PC-9 (cell line): ENCODE results near the gene NAA10. TPM values are rescaled to one million over a fixed set of nuclear protein-coding genes. Genes with fewer than 3 reads are reported as not detected.

Source experiments
- BruUV-seq: library from RNA; stranded (reverse); fragments of 400-500 nt; replicated peaks from 2 replicates; lab custom pipeline; 2021; lab: Mats Ljungman, UMichigan
- CTCF ChIA-PET: fragments of 300-600 bp; sonication (Branson Sonifier 250); formaldehyde crosslinking; loops from one replicate; lab custom pipeline; 2022; ENCODE audit warnings: antibody characterized with exemption; lab: Charles Lee
- POLR2A ChIA-PET: fragments of 300-600 bp; sonication (Branson Sonifier 250); formaldehyde crosslinking; loops from one replicate; lab custom pipeline; 2022; ENCODE audit warnings: antibody characterized with exemption; ENCODE audit not compliant: unreplicated experiment; lab: Charles Lee
- DNase-seq, 2 experiments: peaks; one replicate each; pipeline versions ENCODE4 v3.0.0 to v3.0.0-alpha.2; 2015 to 2022; ENCODE audit warnings: mixed read lengths in 1 of 2
- H2AFZ ChIP-seq: fragments of 200-600 bp; sonication (generic); 2 replicates; pipeline ENCODE4 v1.8.1; 2017; ENCODE audit warnings: antibody characterized with exemption
- H3F3A ChIP-seq: fragments of 200-600 bp; sonication (generic); 2 replicates; pipeline ENCODE4 v1.8.1; 2017; ENCODE audit warnings: antibody characterized with exemption, mild to moderate bottlenecking, low read depth; ENCODE audit not compliant: insufficient read depth
- H3K27ac ChIP-seq: fragments of 200-600 bp; sonication (generic); 2 replicates; pipeline ENCODE4 v1.6.1; 2016; ENCODE audit warnings: mixed run types
- H3K27me3 ChIP-seq: fragments of 200-600 bp; sonication (generic); 2 replicates; pipeline ENCODE4 v1.6.1; 2016; ENCODE audit warnings: low read depth, mixed run types; ENCODE audit not compliant: insufficient read depth
- H3K36me3 ChIP-seq: fragments of 200-600 bp; sonication (generic); 2 replicates; pipeline ENCODE4 v1.6.1; 2016; ENCODE audit warnings: low read depth, mixed run types
- H3K4me1 ChIP-seq: fragments of 200-600 bp; sonication (generic); replicated peaks from 2 replicates; pipeline ENCODE4 v1.6.1; 2016; ENCODE audit warnings: mixed run types; ENCODE audit not compliant: insufficient read depth
- H3K4me2 ChIP-seq: fragments of 200-600 bp; sonication (generic); 2 replicates; pipeline ENCODE4 v1.6.1; 2017; ENCODE audit warnings: mixed run types
- H3K4me3 ChIP-seq: fragments of 200-600 bp; sonication (generic); 2 replicates; pipeline ENCODE4 v1.6.1; 2016; ENCODE audit warnings: mixed run types
- H3K79me2 ChIP-seq: fragments of 200-600 bp; sonication (generic); 2 replicates; pipeline ENCODE4 v1.6.1; 2017; ENCODE audit warnings: low read depth, mixed run types
- H3K9me2 ChIP-seq: fragments of 200-600 bp; sonication (generic); 2 replicates; pipeline ENCODE4 v1.8.1; 2017; ENCODE audit warnings: mild to moderate bottlenecking; ENCODE audit not compliant: insufficient read depth
- H3K9me3 ChIP-seq: fragments of 200-600 bp; sonication (generic); 2 replicates; pipeline ENCODE4 v1.8.1; 2016; ENCODE audit warnings: low read depth; ENCODE audit not compliant: insufficient read depth
- H4K20me1 ChIP-seq: fragments of 200-600 bp; sonication (generic); 2 replicates; pipeline ENCODE4 v1.8.1; 2017; ENCODE audit not compliant: insufficient read depth
- EZH2 ChIP-seq: fragments of 200-600 bp; sonication (generic); IDR thresholded peaks from 2 replicates; pipeline ENCODE4 v1.8.0; 2017; ENCODE audit warnings: antibody characterized with exemption, low read depth
- intact Hi-C: fragments of 100-400 bp; cut with micrococcal nuclease; formaldehyde crosslinking; loops from one replicate; pipeline ENCODE4 v1.10.0; 2022; ENCODE audit not compliant: unreplicated experiment
- total RNA-seq: library from RNA; stranded (reverse); gene quantifications from 2 replicates; pipeline ENCODE4 v1.2.3, GENCODE V29; 2021
- TF ChIP-seq, protein P1 (sequence below): fragments of 200-600 bp; sonication (generic); conservative IDR thresholded peaks from 2 replicates; pipeline ENCODE4 v1.6.1; 2017; ENCODE audit warnings: mixed run types, antibody characterized with exemption, mild to moderate bottlenecking, moderate library complexity

Gene NAA10
- total RNA-seq, 1 experiment from 2014 or later = 181 TPM

DNA sequence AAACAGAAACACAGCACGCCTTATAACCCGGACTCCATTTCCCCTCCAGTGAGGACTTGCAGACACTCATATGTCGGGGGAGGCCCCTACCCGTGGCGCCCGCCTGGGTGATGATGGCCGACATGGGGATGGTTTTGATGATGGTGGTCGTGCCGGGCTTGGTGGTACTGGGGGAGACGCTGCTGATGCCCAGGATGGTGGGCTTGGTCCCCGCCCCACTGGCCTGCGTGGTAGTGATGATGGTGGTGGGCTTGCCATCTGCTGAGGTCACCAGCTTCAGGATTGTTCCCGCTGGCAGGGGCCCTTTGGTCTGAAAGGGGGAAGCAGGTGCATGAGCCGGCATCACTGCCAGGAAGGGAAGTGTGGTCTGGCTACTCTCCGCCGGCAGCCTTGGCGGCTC is 22.4 kb upstream of the NAA10 start:
- Histone ChIP-seq H4K20me1 (peaks cover 9% of the 10 kb centered on the region; the same call in 1 of the 2 replicates), H2AFZ (no peak overlapping the region), H3K9me2 (no peaks in the 10 kb centered on the region), H3K4me1 (no peaks in the 10 kb centered on the region), H3K36me3 (no peaks in the 10 kb centered on the region), H3K27me3 (no peaks in the 10 kb centered on the region), H3K27ac (no peak overlapping the region), H3K9me3 (no peaks in the 10 kb centered on the region), H3K4me2 (no peak overlapping the region), H3K4me3 (no peak overlapping the region), H3F3A (no peaks in the 10 kb centered on the region), H3K79me2 (no peaks in the 10 kb centered on the region)
- no peak for TF ChIP-seq EZH2
- TF ChIP-seq, protein P1, sequence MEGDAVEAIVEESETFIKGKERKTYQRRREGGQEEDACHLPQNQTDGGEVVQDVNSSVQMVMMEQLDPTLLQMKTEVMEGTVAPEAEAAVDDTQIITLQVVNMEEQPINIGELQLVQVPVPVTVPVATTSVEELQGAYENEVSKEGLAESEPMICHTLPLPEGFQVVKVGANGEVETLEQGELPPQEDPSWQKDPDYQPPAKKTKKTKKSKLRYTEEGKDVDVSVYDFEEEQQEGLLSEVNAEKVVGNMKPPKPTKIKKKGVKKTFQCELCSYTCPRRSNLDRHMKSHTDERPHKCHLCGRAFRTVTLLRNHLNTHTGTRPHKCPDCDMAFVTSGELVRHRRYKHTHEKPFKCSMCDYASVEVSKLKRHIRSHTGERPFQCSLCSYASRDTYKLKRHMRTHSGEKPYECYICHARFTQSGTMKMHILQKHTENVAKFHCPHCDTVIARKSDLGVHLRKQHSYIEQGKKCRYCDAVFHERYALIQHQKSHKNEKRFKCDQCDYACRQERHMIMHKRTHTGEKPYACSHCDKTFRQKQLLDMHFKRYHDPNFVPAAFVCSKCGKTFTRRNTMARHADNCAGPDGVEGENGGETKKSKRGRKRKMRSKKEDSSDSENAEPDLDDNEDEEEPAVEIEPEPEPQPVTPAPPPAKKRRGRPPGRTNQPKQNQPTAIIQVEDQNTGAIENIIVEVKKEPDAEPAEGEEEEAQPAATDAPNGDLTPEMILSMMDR = no peak
- no peak for DNase-seq
- POLR2A ChIA-PET = no interaction called here
- CTCF ChIA-PET = no interaction called here
- intact Hi-C loops = no loop called here
- no TSS peak for BruUV-seq

DNA sequence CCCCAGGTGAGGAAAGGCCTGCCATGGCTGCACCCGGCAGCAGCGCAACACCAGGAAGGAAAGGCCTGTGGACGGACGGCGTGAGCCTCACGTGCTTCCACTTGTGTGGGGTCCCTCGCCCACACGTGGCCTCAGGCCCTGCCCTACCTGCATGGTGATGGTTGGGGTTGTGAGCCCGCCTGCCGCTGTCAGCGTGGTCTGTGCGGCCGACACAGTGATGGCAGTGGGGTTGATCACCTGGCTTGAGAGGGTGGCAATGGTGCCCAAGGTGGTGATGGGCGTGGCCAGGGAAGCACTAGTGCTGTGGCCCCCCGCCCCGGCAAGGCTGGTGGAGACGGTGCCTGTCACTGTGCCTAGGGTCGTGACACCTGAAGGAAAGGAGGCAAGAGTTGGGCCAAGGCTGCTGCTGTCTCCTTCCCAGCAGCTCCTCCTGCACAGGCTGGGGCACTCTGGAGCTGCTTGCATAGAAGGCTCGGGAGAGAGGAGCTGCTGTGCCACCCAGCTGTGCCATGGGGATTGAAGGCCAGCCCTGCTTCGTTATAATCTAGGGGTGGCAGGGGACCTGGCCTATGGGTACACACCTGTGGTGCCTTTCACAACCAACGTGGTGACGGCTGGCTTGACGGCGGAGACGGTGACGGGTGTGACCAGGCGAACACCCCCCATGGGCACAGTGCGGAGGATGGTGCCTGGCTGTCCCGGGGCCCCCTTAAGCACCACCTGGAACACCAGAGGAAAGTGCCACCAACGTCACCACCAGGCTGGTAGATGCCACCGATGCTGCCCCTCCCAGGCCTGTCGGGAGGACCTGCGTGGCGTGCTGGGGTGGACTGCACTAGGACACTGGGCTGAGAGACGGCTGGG is 21.4 kb upstream of the NAA10 start:
- intact Hi-C loops = no loop called here
- POLR2A ChIA-PET = no interaction called here
- TF ChIP-seq, protein P1 = no peak
- no peak for TF ChIP-seq EZH2

DNA sequence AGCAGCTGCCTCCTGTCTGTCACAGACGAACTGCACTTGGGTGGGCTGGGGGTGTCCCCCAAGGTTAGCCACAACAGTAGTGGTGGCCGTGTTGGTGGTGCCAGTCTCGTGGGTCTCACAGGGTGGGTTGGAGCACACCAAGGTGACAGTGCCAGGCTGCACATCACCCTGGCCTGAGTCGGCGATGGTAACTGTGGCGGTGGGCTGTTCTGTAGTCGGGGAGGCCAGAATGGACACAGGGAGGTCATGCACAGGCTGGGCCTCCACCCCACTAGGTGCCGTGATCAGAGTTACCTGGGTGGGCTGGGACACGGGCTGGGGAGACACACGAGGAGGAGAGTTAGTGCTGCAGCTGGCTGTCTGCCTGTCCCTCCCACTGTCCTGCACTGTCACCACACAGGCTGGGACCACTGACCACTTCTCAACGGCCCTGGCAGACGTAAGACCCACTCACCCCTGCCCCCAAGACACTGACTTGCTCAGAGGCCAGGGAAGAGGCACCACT is 20.4 kb upstream of the NAA10 start:
- Histone ChIP-seq H3F3A (no peaks in the 10 kb centered on the region), H3K4me2 (no peak overlapping the region), H4K20me1 (peaks cover 9% of the 10 kb centered on the region; the same call in 1 of the 2 replicates), H3K79me2 (no peaks in the 10 kb centered on the region), H3K9me2 (no peaks in the 10 kb centered on the region), H3K27me3 (no peaks in the 10 kb centered on the region), H3K4me1 (no peaks in the 10 kb centered on the region), H3K36me3 (no peaks in the 10 kb centered on the region), H3K9me3 (no peaks in the 10 kb centered on the region), H3K27ac (no peak overlapping the region), H2AFZ (no peak overlapping the region), H3K4me3 (no peak overlapping the region)
- ChIA-PET CTCF (no interaction called here), POLR2A (no interaction called here)
- TF ChIP-seq, protein P1 = no peak
- TF ChIP-seq EZH2 = no peak
- DNase-seq = no peak
- intact Hi-C loops = no loop called here
- no TSS peak for BruUV-seq

More for the DNA sequence above, 21.4 kb upstream of the NAA10 start:
- H3K9me2 ChIP-seq = no peaks in the 10 kb centered on the region
- DNase-seq = no peak
- CTCF ChIA-PET = no interaction called here
- no peaks in the 10 kb centered on the region for H3F3A ChIP-seq
- H3K4me1 ChIP-seq = no peaks in the 10 kb centered on the region
- peaks cover 9% of the 10 kb centered on the region; the same call in 1 of the 2 replicates for H4K20me1 ChIP-seq
- H3K36me3 ChIP-seq = no peaks in the 10 kb centered on the region
- no peak overlapping the region for H3K4me3 ChIP-seq
- no peaks in the 10 kb centered on the region for H3K9me3 ChIP-seq
- no peak overlapping the region for H3K27ac ChIP-seq
- H3K27me3 ChIP-seq = no peaks in the 10 kb centered on the region
- H2AFZ ChIP-seq = no peak overlapping the region
- BruUV-seq = no TSS peak
- H3K4me2 ChIP-seq = no peak overlapping the region
- H3K79me2 ChIP-seq = no peaks in the 10 kb centered on the region
